ENCODE data around the gene TMEM255B.

The TMEM255B gene

DNA sequence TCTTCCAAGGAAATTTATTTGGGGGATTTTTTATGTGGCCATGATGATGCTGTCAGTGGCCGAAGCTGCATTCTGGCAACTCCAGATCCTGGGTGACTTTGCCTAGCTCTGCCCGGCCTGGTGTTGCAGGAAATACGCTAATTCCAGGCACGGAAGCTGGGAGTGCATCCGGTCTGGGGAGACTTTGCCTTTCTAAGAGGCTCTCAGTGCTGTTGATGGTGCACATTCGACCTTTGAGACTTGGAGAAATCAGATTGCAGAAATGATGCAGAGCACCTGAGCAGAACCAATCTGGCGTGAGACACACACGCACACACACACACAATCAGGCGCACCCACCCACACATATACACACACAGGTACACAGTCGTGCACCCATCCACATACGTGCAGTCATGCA, 5.9 kb upstream of the TMEM255B start:
- no peak overlapping the region for H3K9ac ChIP-seq (ENCODE audit: low read depth, low read length, poor library complexity, severe bottlenecking)
- H3K4me1 ChIP-seq (ENCODE audit: insufficient read depth, low read length, poor library complexity, severe bottlenecking), result no peaks in the 10 kb centered on the region
- H3K4me2 ChIP-seq (ENCODE audit: low read depth, low read length, poor library complexity, severe bottlenecking), result no peak overlapping the region
- H3K79me2 ChIP-seq (ENCODE audit: insufficient read depth, low read length), result no peaks in the 10 kb centered on the region
- peaks cover 14% of the 10 kb centered on the region; the same call in 1 of the 2 replicates for H3K9me3 ChIP-seq (ENCODE audit: insufficient read depth, low read depth, low read length)
- no peak overlapping the region for H2AFZ ChIP-seq (ENCODE audit: low read length)
- no peaks in the 10 kb centered on the region for H3K9me2 ChIP-seq (replicated peaks; ENCODE audit: low read depth, low read length)
- no peak overlapping the region for H3K4me3 ChIP-seq (ENCODE audit: low read length, poor library complexity, severe bottlenecking)
- no peaks in the 10 kb centered on the region for H4K20me1 ChIP-seq (ENCODE audit: insufficient read depth, low read length, poor library complexity, severe bottlenecking)
- H3K36me3 ChIP-seq (ENCODE audit: insufficient read depth, low read length), result no peaks in the 10 kb centered on the region
- TF ChIP-seq, protein P1, sequence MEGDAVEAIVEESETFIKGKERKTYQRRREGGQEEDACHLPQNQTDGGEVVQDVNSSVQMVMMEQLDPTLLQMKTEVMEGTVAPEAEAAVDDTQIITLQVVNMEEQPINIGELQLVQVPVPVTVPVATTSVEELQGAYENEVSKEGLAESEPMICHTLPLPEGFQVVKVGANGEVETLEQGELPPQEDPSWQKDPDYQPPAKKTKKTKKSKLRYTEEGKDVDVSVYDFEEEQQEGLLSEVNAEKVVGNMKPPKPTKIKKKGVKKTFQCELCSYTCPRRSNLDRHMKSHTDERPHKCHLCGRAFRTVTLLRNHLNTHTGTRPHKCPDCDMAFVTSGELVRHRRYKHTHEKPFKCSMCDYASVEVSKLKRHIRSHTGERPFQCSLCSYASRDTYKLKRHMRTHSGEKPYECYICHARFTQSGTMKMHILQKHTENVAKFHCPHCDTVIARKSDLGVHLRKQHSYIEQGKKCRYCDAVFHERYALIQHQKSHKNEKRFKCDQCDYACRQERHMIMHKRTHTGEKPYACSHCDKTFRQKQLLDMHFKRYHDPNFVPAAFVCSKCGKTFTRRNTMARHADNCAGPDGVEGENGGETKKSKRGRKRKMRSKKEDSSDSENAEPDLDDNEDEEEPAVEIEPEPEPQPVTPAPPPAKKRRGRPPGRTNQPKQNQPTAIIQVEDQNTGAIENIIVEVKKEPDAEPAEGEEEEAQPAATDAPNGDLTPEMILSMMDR (conservative IDR thresholded peaks at IDR 0.05; ENCODE audit: low read length), result no peak
- no peak for TF ChIP-seq EZH2phosphoT487 (IDR thresholded peaks at IDR 0.05; ENCODE audit: borderline replicate concordance)
- H3F3A ChIP-seq (ENCODE audit: low read depth), result no peaks in the 10 kb centered on the region; the same call in 1 of the 2 replicates
- H3K27me3 ChIP-seq (ENCODE audit: insufficient read depth, low read length, poor library complexity, severe bottlenecking), result no peaks in the 10 kb centered on the region

DNA sequence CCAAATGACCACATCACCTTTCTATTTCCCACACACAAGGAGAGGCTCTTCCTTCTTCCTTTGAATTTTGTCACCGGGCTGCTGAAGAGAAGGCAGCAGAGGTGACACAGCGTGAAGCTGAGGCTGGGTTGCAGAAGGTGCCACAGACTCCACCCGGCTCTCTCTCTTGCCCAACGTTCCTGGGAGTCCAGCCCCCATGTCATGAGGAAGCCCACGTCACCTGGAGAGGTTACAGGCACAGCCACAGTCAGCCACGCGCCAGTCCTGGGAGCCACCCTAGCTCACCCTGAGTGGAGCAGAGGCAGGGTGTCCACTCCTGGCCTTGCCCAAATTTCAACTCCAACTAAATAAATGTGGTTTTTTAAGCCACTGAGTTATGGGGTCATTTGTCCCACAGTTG, 4.8 kb upstream of the TMEM255B start:
- H4K20me1 ChIP-seq (ENCODE audit: insufficient read depth, low read length, poor library complexity, severe bottlenecking), result no peaks in the 10 kb centered on the region
- no peak overlapping the region for H2AFZ ChIP-seq (ENCODE audit: low read length)
- H3K27me3 ChIP-seq (ENCODE audit: insufficient read depth, low read length, poor library complexity, severe bottlenecking), result no peaks in the 10 kb centered on the region
- H3K9me2 ChIP-seq (replicated peaks; ENCODE audit: low read depth, low read length), result no peaks in the 10 kb centered on the region
- H3K4me2 ChIP-seq (ENCODE audit: low read depth, low read length, poor library complexity, severe bottlenecking), result no peak overlapping the region
- H3K36me3 ChIP-seq (ENCODE audit: insufficient read depth, low read length), result no peaks in the 10 kb centered on the region
- H3K79me2 ChIP-seq (ENCODE audit: insufficient read depth, low read length), result no peaks in the 10 kb centered on the region
- no peaks in the 10 kb centered on the region for H3K4me1 ChIP-seq (ENCODE audit: insufficient read depth, low read length, poor library complexity, severe bottlenecking)
- no peak overlapping the region for H3K9ac ChIP-seq (ENCODE audit: low read depth, low read length, poor library complexity, severe bottlenecking)
- H3K4me3 ChIP-seq (ENCODE audit: low read length, poor library complexity, severe bottlenecking), result no peak overlapping the region
- no peaks in the 10 kb centered on the region; the same call in 1 of the 2 replicates for H3F3A ChIP-seq (ENCODE audit: low read depth)
- H3K9me3 ChIP-seq (ENCODE audit: insufficient read depth, low read depth, low read length), result peaks cover 14% of the 10 kb centered on the region; the same call in 1 of the 2 replicates
- TF ChIP-seq, protein P1 (conservative IDR thresholded peaks at IDR 0.05; ENCODE audit: low read length), result no peak
- no peak for TF ChIP-seq EZH2phosphoT487 (IDR thresholded peaks at IDR 0.05; ENCODE audit: borderline replicate concordance)

DNA sequence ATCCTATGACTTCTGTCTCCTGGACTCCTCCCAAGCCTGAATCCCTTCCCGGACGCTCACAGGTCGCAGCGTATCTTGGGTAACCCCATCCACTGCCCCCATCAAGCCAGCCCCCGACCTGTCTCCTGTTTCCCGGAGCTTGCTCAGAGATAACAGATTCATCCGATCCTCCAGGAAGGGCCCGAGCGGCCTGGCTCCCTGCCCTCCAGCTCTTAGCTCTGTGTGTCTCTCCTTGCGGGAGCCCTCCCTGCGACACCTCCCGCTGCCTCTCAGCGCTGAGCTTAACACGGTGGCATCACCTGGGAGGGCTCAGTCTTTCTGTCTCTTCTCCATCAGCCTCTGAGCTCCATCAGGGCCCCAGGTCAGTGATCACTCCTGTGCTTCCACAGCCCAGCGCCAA, 4.3 kb upstream of the TMEM255B start:
- Histone ChIP-seq H3K4me2 (ENCODE audit: low read depth, low read length, poor library complexity, severe bottlenecking) (no peak overlapping the region), H3K4me3 (ENCODE audit: low read length, poor library complexity, severe bottlenecking) (no peak overlapping the region), H3K79me2 (ENCODE audit: insufficient read depth, low read length) (no peaks in the 10 kb centered on the region), H3K4me1 (ENCODE audit: insufficient read depth, low read length, poor library complexity, severe bottlenecking) (no peaks in the 10 kb centered on the region), H3F3A (ENCODE audit: low read depth) (no peaks in the 10 kb centered on the region; the same call in 1 of the 2 replicates), H4K20me1 (ENCODE audit: insufficient read depth, low read length, poor library complexity, severe bottlenecking) (no peaks in the 10 kb centered on the region), H3K36me3 (ENCODE audit: insufficient read depth, low read length) (no peaks in the 10 kb centered on the region), H3K27me3 (ENCODE audit: insufficient read depth, low read length, poor library complexity, severe bottlenecking) (no peaks in the 10 kb centered on the region), H2AFZ (ENCODE audit: low read length) (no peak overlapping the region), H3K9me2 (replicated peaks; ENCODE audit: low read depth, low read length) (no peaks in the 10 kb centered on the region), H3K9me3 (ENCODE audit: insufficient read depth, low read depth, low read length) (peaks cover 14% of the 10 kb centered on the region; the same call in 1 of the 2 replicates), H3K9ac (ENCODE audit: low read depth, low read length, poor library complexity, severe bottlenecking) (no peak overlapping the region)
- TF ChIP-seq, protein P1 (conservative IDR thresholded peaks at IDR 0.05; ENCODE audit: low read length), result no peak
- TF ChIP-seq EZH2phosphoT487 (IDR thresholded peaks at IDR 0.05; ENCODE audit: borderline replicate concordance), result no peak
